Osteocyte (in vitro differentiated cells): ENCODE results near the gene NSUN5. TPM values are rescaled to one million over a fixed set of nuclear protein-coding genes. Genes with fewer than 3 reads are reported as not detected.
"Not testable (repeated sequence)": the region's sequence is repeated elsewhere in the genome, so short reads cannot be mapped to it uniquely, and the experiment has no call there.

ENCODE experiments used
- DNase-seq: peaks from one replicate; pipeline ENCODE4 v3.0.0; 2021; ENCODE audit warnings: mixed read lengths; ENCODE audit not compliant: unreplicated experiment; ENCODE audit errors: extremely low spot score
- H3K27ac Mint-ChIP-seq: one replicate; pipeline ENCODE4 v1.8.0; 2021; ENCODE audit warnings: mild to moderate bottlenecking, mixed read lengths; ENCODE audit not compliant: unreplicated experiment
- H3K27me3 Mint-ChIP-seq: one replicate; pipeline ENCODE4 v1.8.0; 2021; ENCODE audit warnings: mixed read lengths; ENCODE audit not compliant: unreplicated experiment
- H3K36me3 Mint-ChIP-seq: one replicate; pipeline ENCODE4 v1.8.0; 2021; ENCODE audit warnings: mixed read lengths; ENCODE audit not compliant: unreplicated experiment
- H3K4me1 Mint-ChIP-seq: one replicate; pipeline ENCODE4 v1.8.0; 2021; ENCODE audit warnings: mixed read lengths; ENCODE audit not compliant: unreplicated experiment
- H3K4me3 Mint-ChIP-seq: one replicate; pipeline ENCODE4 v1.8.0; 2021; ENCODE audit warnings: mild to moderate bottlenecking, moderate library complexity, mixed read lengths; ENCODE audit not compliant: unreplicated experiment
- H3K9me3 Mint-ChIP-seq: one replicate; pipeline ENCODE4 v1.8.0; 2021; ENCODE audit warnings: mixed read lengths; ENCODE audit not compliant: unreplicated experiment
- CTCF ChIP-seq: fragments of 200-600 bp; sonication (generic); IDR thresholded peaks from 2 replicates; pipeline ENCODE4 v1.5.0; 2021; ENCODE audit warnings: antibody characterized with exemption, mild to moderate bottlenecking, moderate library complexity
- total RNA-seq: library from RNA; stranded (reverse); gene quantifications from 2 replicates; pipeline ENCODE4 v1.2.1, GENCODE V29; 2021

Gene NSUN5
- total RNA-seq, 1 donor from 2014 or later: 22.6 TPM

- no peaks in the 10 kb centered on the region for H3K36me3 Mint-ChIP-seq
- H3K9me3 Mint-ChIP-seq: no peaks in the 10 kb centered on the region
- no peak for TF ChIP-seq CTCF
- peaks cover 11% of the 10 kb centered on the region for H3K4me1 Mint-ChIP-seq
- DNase-seq: no peak
- H3K27me3 Mint-ChIP-seq: peaks cover 33% of the 10 kb centered on the region
- no peak overlapping the region for H3K4me3 Mint-ChIP-seq
- no peak overlapping the region for H3K27ac Mint-ChIP-seq
Observed at GRCh38 chr7:73338321-73338720, 29.7 kb upstream of the NSUN5 start.

- no peak overlapping the region for H3K4me3 Mint-ChIP-seq
- H3K4me1 Mint-ChIP-seq: peaks cover 15% of the 10 kb centered on the region
- no peaks in the 10 kb centered on the region for H3K36me3 Mint-ChIP-seq
- H3K9me3 Mint-ChIP-seq: no peaks in the 10 kb centered on the region
- DNase-seq: no peak
- H3K27ac Mint-ChIP-seq: no peak overlapping the region
- peaks cover 14% of the 10 kb centered on the region for H3K27me3 Mint-ChIP-seq
- TF ChIP-seq CTCF: no peak
Observed at GRCh38 chr7:73332447-73332846, 23.8 kb upstream of the NSUN5 start.

DNA sequence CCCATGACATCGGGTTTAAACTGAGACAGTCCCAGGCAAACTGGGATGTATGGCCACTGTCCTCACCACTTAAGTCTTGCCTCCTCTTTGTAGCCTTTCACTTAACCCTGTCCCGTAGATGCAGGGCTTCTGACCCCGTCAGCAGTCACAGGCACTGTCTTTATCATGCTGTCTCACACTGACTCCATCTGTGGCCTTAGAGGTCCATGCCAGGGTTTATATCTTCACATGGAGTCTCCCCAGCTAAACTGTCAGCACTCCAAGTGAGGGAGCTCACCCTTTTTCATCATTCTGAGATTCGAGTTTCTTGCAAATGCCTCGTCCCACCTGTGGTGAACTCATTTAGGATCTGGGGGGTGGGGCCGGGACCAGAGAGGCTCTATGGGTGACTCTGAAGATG, 22.1 kb upstream of the NSUN5 start:
- DNase-seq: no peak
- Mint-ChIP-seq H3K9me3 (no peaks in the 10 kb centered on the region), H3K36me3 (no peaks in the 10 kb centered on the region), H3K4me1 (peaks cover 15% of the 10 kb centered on the region), H3K4me3 (no peak overlapping the region), H3K27me3 (peaks cover 4% of the 10 kb centered on the region), H3K27ac (no peak overlapping the region)
- no peak for TF ChIP-seq CTCF

DNA sequence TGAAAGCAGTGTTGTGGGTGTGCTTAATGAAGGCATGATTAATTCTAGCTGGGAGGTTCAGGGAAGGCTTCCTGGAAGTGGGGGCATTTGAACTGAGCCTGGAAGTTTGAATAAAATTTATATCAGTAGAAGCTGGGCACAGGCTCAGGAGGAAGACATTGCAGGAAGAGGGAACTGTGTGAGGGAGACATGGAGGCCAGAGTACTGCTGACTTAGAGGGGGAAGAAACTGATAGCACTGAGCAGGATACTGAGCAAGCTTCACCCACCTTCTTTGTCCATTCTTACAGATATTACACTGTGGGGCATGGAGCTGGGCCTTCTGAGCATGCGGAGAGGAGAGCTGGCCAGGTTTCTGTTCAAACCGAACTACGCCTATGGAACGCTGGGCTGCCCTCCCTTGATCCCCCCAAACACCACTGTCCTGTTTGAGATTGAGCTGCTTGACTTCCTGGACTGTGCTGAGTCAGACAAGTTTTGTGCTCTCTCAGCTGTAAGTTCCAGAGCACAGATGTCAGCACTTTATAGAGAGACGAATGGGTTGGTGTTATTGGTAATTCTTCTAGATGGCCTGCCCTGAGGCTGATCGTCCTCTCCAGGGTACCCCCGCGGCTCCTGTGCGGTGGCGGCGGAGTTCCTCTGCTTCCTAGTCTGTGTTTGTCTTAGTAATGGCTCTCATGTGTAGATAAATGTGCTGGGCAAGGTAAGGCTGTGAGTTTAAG, 21.4 kb upstream of the NSUN5 start:
- Mint-ChIP-seq H3K4me3 (no peak overlapping the region), H3K27ac (peak overlapping the region; percentile 66), H3K36me3 (no peaks in the 10 kb centered on the region), H3K4me1 (peaks cover 15% of the 10 kb centered on the region), H3K27me3 (peaks cover 2% of the 10 kb centered on the region), H3K9me3 (no peaks in the 10 kb centered on the region)
- TF ChIP-seq CTCF: no peak
- no peak for DNase-seq

DNA sequence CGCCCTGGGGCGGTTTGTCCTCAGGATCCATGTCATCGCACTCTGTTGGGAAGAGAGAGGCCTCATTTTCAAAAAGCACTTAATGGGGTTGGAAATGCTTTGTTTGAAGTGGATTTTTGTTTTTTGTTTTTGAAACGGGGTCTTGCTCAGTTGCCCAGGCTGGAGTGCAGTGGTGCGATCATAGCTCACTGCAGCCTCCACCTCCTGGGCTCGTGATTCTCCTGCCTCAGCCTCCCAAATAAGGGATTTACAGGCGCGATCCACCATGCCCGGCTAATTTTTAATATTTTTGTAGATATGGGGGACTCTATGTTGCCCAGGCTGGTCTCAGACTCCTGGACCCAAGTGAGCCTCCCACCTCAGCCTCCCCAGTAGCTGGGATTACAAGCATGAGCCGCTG, 20.1 kb upstream of the NSUN5 start:
- Mint-ChIP-seq H3K9me3 (no peaks in the 10 kb centered on the region), H3K27me3 (no peaks in the 10 kb centered on the region), H3K4me1 (peaks cover 20% of the 10 kb centered on the region), H3K36me3 (no peaks in the 10 kb centered on the region), H3K4me3 (no peak overlapping the region), H3K27ac (no peak overlapping the region)
- DNase-seq: no peak
- no peak for TF ChIP-seq CTCF

GRCh38 chr7:73327922-73328321, 19.3 kb upstream of the NSUN5 start, which contains the start of the genes FKBP6 and TRIM50:
FKBP6 (plus strand) TSS chr7:73328161; CDS start chr7:73328429, 268 bp downstream.
TRIM50 (minus strand) TSS chr7:73328082; CDS start chr7:73324787, 3,295 bp downstream.
- H3K4me1 Mint-ChIP-seq: peaks cover 21% of the 10 kb centered on the region
- not testable (repeated sequence) for H3K9me3 Mint-ChIP-seq, H3K27ac Mint-ChIP-seq, H3K4me3 Mint-ChIP-seq, H3K36me3 Mint-ChIP-seq, DNase-seq, H3K27me3 Mint-ChIP-seq

DNA sequence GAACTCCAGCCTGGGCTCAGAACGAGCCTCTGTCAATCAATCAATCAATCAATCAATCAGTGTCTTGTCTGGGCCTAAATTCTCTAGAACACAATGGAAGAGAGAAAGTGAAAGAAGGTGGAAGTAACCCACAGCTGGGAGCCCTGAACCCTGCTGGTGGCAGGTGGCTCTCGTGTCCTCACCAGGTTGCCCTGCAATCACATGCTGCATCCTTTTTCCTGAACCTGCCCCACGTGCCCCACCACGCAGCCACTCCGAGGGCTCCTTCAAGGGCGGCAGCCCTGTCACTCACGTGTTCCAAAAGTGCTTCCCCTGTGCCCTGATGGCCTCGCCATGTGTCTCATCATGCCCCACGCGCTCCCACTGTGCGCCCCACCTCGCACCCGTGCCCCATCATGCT, 18.8 kb upstream of the NSUN5 start:
- H3K36me3 Mint-ChIP-seq, H3K27me3 Mint-ChIP-seq, H3K9me3 Mint-ChIP-seq, DNase-seq, H3K4me3 Mint-ChIP-seq, H3K27ac Mint-ChIP-seq: not testable (repeated sequence)
- peaks cover 21% of the 10 kb centered on the region for H3K4me1 Mint-ChIP-seq

DNA sequence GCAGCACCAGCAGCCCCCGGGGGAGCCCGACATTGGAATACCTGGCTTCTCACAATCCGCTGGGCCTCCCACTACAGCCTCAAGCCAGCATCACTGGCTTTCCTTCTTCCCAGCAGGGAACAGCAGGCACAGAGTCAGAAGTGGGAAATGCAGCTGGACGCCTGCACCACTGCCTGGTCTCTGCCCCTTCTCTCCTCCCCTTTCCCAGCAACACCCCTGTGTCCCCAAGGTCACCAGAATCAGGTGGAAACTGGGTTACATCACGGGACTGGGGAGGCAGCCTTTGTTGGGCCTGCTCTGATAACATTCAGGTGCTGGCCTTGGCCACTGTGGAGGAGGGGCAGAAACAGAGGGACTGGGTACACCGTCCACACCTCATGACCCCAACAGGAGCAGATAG, 16.8 kb upstream of the NSUN5 start:
- H3K27me3 Mint-ChIP-seq: peaks cover 12% of the 10 kb centered on the region
- not testable (repeated sequence) for DNase-seq, H3K4me3 Mint-ChIP-seq, H3K9me3 Mint-ChIP-seq, H3K27ac Mint-ChIP-seq, H3K36me3 Mint-ChIP-seq
- peaks cover 15% of the 10 kb centered on the region for H3K4me1 Mint-ChIP-seq
